ENCODE measurements around the gene AIMP2.
"Not testable (repeated sequence)": the region's sequence is repeated elsewhere in the genome, so short reads cannot be mapped to it uniquely, and the experiment has no call there.

DNA sequence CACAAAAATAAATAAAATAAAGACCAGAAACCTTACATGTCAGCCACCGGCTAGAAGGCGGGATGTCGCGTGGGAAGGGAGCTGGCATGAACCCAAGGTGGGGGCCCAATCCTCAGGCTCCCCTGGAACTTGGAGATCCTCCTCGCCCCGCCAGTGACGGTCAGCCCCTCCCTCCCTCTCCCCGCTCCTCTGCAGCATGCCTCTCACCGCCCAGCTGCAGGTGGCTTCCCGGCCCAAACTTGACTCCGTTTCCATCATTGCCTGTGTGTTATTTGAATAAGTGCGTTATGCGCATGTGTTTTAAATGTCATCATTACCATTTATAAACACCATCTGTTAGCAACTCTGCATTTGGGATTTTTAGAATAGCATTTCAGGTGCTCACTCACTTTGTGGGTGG, 45.9 kb upstream of the AIMP2 start:
- TF ChIP-seq, protein P1, sequence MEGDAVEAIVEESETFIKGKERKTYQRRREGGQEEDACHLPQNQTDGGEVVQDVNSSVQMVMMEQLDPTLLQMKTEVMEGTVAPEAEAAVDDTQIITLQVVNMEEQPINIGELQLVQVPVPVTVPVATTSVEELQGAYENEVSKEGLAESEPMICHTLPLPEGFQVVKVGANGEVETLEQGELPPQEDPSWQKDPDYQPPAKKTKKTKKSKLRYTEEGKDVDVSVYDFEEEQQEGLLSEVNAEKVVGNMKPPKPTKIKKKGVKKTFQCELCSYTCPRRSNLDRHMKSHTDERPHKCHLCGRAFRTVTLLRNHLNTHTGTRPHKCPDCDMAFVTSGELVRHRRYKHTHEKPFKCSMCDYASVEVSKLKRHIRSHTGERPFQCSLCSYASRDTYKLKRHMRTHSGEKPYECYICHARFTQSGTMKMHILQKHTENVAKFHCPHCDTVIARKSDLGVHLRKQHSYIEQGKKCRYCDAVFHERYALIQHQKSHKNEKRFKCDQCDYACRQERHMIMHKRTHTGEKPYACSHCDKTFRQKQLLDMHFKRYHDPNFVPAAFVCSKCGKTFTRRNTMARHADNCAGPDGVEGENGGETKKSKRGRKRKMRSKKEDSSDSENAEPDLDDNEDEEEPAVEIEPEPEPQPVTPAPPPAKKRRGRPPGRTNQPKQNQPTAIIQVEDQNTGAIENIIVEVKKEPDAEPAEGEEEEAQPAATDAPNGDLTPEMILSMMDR (IDR thresholded peaks at IDR 0.05), result not testable (repeated sequence)
- not testable (repeated sequence) for TF ChIP-seq POLR2A (IDR thresholded peaks at IDR 0.05)

Data from uterus (tissue), 2 donors.